PC-3 (cell line): Measurements from ENCODE around the gene BCKDHB. TPM values are rescaled to one million over a fixed set of nuclear protein-coding genes. Genes with fewer than 3 reads are reported as not detected.

Source experiments
- ATAC-seq: fragments of 200-7000 bp; cut with Tn5 transposase; 2 replicates; pipeline ENCODE4 v1.9.1; 2020; ENCODE audit warnings: mild to moderate bottlenecking, moderate library complexity
- BruUV-seq: library from RNA; stranded (reverse); fragments of 400-500 nt; replicated peaks from 2 replicates; lab custom pipeline; 2021; lab: Mats Ljungman, UMichigan
- CTCF ChIA-PET: fragments of 300-600 bp; sonication (Branson Sonifier 250); formaldehyde crosslinking; loops from one replicate; lab custom pipeline; 2022; ENCODE audit warnings: antibody characterized with exemption; lab: Charles Lee
- POLR2A ChIA-PET: fragments of 300-600 bp; sonication (Branson Sonifier 250); formaldehyde crosslinking; loops from one replicate; lab custom pipeline; 2022; ENCODE audit warnings: antibody characterized with exemption; ENCODE audit not compliant: unreplicated experiment; lab: Charles Lee
- DNase-seq: peaks from one replicate; pipeline ENCODE4 v3.0.0-alpha.2; 2015
- H2AFZ ChIP-seq: fragments of 300-600 bp; sonication (generic); 2 replicates; pipeline ENCODE4 v1.6.0; 2016; ENCODE audit warnings: antibody characterized with exemption, low read length
- H3F3A ChIP-seq: fragments of 300-600 bp; sonication (generic); one replicate; pipeline ENCODE4 v1.6.0; 2017; ENCODE audit warnings: antibody characterized with exemption, low read length, control low read depth, mild to moderate bottlenecking; ENCODE audit not compliant: unreplicated experiment
- H3K27ac ChIP-seq: fragments of 300-600 bp; sonication (generic); 2 replicates; pipeline ENCODE4 v1.5.1; 2016; ENCODE audit warnings: mild to moderate bottlenecking, low read length
- H3K27me3 ChIP-seq: fragments of 300-600 bp; sonication (generic); 2 replicates; pipeline ENCODE4 v1.6.1; 2016; ENCODE audit warnings: low read length, mixed read lengths
- H3K36me3 ChIP-seq: fragments of 300-600 bp; sonication (generic); 2 replicates; pipeline ENCODE4 v1.6.1; 2016; ENCODE audit warnings: low read depth, mixed run types, low read length, mixed read lengths
- H3K4me1 ChIP-seq: fragments of 300-600 bp; sonication (generic); 2 replicates; pipeline ENCODE4 v1.5.1; 2016; ENCODE audit warnings: low read length; ENCODE audit not compliant: insufficient read depth
- H3K4me2 ChIP-seq: fragments of 300-600 bp; sonication (generic); 2 replicates; pipeline ENCODE4 v1.6.0; 2016; ENCODE audit warnings: low read length
- H3K4me3 ChIP-seq: fragments of 300-600 bp; sonication (generic); 2 replicates; pipeline ENCODE4 v1.5.1; 2016; ENCODE audit warnings: mild to moderate bottlenecking, low read length, mixed read lengths
- H3K79me2 ChIP-seq: fragments of 300-600 bp; sonication (generic); 2 replicates; pipeline ENCODE4 v1.6.1; 2017; ENCODE audit warnings: low read length, mixed read lengths
- H3K9ac ChIP-seq: fragments of 300-600 bp; sonication (generic); 2 replicates; pipeline ENCODE4 v1.6.0; 2016; ENCODE audit warnings: mild to moderate bottlenecking, low read length
- H3K9me2 ChIP-seq: fragments of 300-600 bp; sonication (generic); replicated peaks from 2 replicates; pipeline ENCODE4 v1.6.1; 2016; ENCODE audit warnings: mixed run types, low read length, mixed read lengths
- H3K9me3 ChIP-seq: fragments of 300-600 bp; sonication (generic); 2 replicates; pipeline ENCODE4 v1.6.1; 2016; ENCODE audit warnings: low read length, mixed read lengths
- H4K20me1 ChIP-seq: fragments of 300-600 bp; sonication (generic); 2 replicates; pipeline ENCODE4 v1.6.1; 2016; ENCODE audit warnings: low read length, mixed read lengths
- EZH2 ChIP-seq: fragments of 300-600 bp; sonication (generic); IDR thresholded peaks from one replicate; pipeline ENCODE4 v1.6.1; 2017; ENCODE audit warnings: antibody characterized with exemption, mild to moderate bottlenecking, low read length; ENCODE audit not compliant: unreplicated experiment
- EZH2phosphoT487 ChIP-seq: fragments of 300-600 bp; sonication (generic); IDR thresholded peaks from 2 replicates; pipeline ENCODE4 v1.6.1; 2018; ENCODE audit warnings: mild to moderate bottlenecking, antibody characterized with exemption, low read length, borderline replicate concordance
- intact Hi-C: fragments of 100-400 bp; cut with micrococcal nuclease; formaldehyde crosslinking; loops from 2 replicates; pipeline ENCODE4 v1.9.0; 2023
- total RNA-seq: library from RNA; depleted of rRNA; stranded (reverse); fragments of >200 nt; gene quantifications from 2 replicates; pipeline ENCODE4 v1.2.3, GENCODE V29; 2014
- TF ChIP-seq, protein P1 (sequence below): fragments of 300-600 bp; sonication (generic); conservative IDR thresholded peaks from 2 replicates; pipeline ENCODE4 v1.5.1; 2017; ENCODE audit warnings: antibody characterized with exemption, low read depth, mild to moderate bottlenecking, low read length

The BCKDHB gene
- total RNA-seq, 1 experiment from 2014 or later, result 9.9 TPM

DNA sequence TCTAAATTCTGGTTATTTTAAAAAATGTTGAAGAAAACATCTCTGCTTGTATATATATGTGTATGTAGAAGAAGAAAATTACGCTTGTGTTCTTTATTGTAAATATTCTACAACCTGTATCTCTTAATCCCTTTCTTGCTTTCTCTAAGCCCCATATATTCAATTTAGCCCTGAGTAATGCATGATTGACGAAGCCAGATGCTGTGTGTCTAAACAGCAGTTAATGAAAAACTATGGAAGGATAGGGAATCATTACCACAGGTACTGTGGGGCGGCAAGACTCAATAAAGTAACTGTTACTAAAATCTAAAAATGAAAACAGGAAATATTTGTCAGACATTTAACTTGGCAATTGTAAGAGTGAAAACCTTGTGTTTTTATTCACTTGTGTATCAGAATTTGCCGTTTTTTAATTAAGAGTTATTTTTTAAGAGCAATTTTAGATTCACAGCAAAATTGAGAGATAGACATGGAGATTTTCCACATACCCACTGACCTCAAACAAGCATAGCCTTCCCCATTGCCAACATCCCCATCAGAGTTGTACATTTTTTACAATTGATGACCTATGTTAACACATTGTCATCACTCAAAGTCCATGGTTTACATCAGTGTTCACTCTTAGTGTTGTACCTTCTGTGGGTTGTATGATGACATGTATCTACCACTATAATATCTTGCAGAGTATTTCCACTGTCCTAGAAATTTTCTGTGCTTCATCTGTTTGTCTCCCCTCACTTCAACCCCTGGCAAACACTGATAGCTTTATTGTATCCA lies 76.7 kb downstream of the BCKDHB start:
- no peak for ATAC-seq
- Histone ChIP-seq H3K4me1 (peaks cover 29% of the 10 kb centered on the region), H3K27me3 (no peaks in the 10 kb centered on the region), H3K9ac (no peak overlapping the region), H3K27ac (peak overlapping the region; percentile 91), H3F3A (no peaks in the 10 kb centered on the region), H3K4me2 (peak overlapping the region; percentile 47), H2AFZ (no peak overlapping the region), H4K20me1 (no peaks in the 10 kb centered on the region), H3K36me3 (no peaks in the 10 kb centered on the region), H3K79me2 (no peaks in the 10 kb centered on the region), H3K9me3 (no peaks in the 10 kb centered on the region), H3K4me3 (no peak overlapping the region; the same call in 1 of the 2 replicates), H3K9me2 (no peaks in the 10 kb centered on the region)
- no peak for TF ChIP-seq EZH2phosphoT487
- TF ChIP-seq, protein P1, sequence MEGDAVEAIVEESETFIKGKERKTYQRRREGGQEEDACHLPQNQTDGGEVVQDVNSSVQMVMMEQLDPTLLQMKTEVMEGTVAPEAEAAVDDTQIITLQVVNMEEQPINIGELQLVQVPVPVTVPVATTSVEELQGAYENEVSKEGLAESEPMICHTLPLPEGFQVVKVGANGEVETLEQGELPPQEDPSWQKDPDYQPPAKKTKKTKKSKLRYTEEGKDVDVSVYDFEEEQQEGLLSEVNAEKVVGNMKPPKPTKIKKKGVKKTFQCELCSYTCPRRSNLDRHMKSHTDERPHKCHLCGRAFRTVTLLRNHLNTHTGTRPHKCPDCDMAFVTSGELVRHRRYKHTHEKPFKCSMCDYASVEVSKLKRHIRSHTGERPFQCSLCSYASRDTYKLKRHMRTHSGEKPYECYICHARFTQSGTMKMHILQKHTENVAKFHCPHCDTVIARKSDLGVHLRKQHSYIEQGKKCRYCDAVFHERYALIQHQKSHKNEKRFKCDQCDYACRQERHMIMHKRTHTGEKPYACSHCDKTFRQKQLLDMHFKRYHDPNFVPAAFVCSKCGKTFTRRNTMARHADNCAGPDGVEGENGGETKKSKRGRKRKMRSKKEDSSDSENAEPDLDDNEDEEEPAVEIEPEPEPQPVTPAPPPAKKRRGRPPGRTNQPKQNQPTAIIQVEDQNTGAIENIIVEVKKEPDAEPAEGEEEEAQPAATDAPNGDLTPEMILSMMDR, result no peak
- TF ChIP-seq EZH2, result no peak
- BruUV-seq, result no TSS peak
- intact Hi-C loops, result no loop called here
- POLR2A ChIA-PET, result no interaction called here
- no peak for DNase-seq
- CTCF ChIA-PET, result no interaction called here

DNA sequence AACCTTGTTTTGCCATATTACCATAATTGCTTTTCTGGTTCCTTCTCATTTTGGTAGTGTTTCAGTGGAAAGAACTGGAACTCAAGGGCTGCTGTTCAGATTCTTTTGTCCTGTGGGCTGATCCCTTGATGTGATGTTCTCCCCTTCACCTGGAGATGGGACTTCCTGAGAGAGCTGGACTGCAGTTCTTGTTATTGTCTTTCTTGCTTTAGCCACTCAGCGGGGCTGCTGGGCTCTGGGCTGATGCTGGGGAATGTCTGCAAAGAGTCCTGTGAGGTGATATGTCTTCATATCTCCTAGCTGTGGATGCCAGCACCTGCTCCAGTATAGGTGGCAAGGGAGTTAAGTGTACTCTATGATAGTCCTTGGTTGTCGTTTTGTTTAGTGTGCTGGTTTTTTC lies 79.0 kb downstream of the BCKDHB start:
- CTCF ChIA-PET, result no interaction called here
- H3K9me3 ChIP-seq, result no peaks in the 10 kb centered on the region
- ATAC-seq (no peak), DNase-seq (no peak)
- POLR2A ChIA-PET, result no interaction called here
- H3F3A ChIP-seq, result no peaks in the 10 kb centered on the region
- no peaks in the 10 kb centered on the region for H3K27me3 ChIP-seq
- no TSS peak for BruUV-seq
- H2AFZ ChIP-seq, result no peak overlapping the region
- peaks cover 26% of the 10 kb centered on the region for H3K4me1 ChIP-seq
- no peak overlapping the region for H3K27ac ChIP-seq
- H3K36me3 ChIP-seq, result no peaks in the 10 kb centered on the region
- H3K9me2 ChIP-seq, result no peaks in the 10 kb centered on the region
- no peaks in the 10 kb centered on the region for H4K20me1 ChIP-seq
- no peaks in the 10 kb centered on the region for H3K79me2 ChIP-seq
- H3K9ac ChIP-seq, result no peak overlapping the region
- H3K4me2 ChIP-seq, result no peak overlapping the region
- TF ChIP-seq EZH2 (no peak), EZH2phosphoT487 (no peak)
- TF ChIP-seq, protein P1, result no peak
- intact Hi-C loops, result no loop called here
- H3K4me3 ChIP-seq, result no peak overlapping the region

DNA sequence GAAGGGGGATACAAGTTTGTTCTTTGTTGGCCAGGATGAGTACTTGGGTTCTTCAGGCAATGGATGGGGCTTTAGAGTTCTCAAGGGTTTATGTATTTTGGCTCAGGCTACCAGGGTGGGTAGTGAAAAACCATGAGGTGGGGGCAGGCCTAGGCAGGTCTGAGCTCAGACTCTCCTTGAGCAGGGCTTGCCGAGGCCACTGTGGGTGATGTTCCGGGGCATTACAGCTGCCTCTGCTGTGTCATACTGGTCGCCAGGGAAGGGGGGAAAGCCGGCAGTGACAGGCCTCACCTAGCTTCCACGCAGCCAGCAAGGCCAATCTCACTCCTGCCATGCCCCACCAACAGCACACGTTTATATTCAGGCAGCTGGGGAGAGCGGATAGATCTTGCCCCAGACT lies 79.6 kb downstream of the BCKDHB start:
- CTCF ChIA-PET, result no interaction called here
- H3K4me1 ChIP-seq, result peaks cover 22% of the 10 kb centered on the region
- no peak for ATAC-seq
- H3K4me3 ChIP-seq, result no peak overlapping the region
- no peak overlapping the region for H3K4me2 ChIP-seq
- intact Hi-C loops, result no loop called here
- no peaks in the 10 kb centered on the region for H3K36me3 ChIP-seq
- no peaks in the 10 kb centered on the region for H3F3A ChIP-seq
- no peak for TF ChIP-seq EZH2
- TF ChIP-seq, protein P1, result no peak
- TF ChIP-seq EZH2phosphoT487, result no peak
- no peak overlapping the region for H2AFZ ChIP-seq
- no peaks in the 10 kb centered on the region for H3K27me3 ChIP-seq
- no peaks in the 10 kb centered on the region for H4K20me1 ChIP-seq
- no peaks in the 10 kb centered on the region for H3K9me2 ChIP-seq
- DNase-seq, result no peak
- H3K9me3 ChIP-seq, result no peaks in the 10 kb centered on the region
- no TSS peak for BruUV-seq
- H3K27ac ChIP-seq, result no peak overlapping the region
- POLR2A ChIA-PET, result no interaction called here
- H3K9ac ChIP-seq, result no peak overlapping the region
- H3K79me2 ChIP-seq, result no peaks in the 10 kb centered on the region
